Liver (tissue), 2 donors: ENCODE data around the gene LRMDA.

Experiments
- CTCF ChIP-seq: fragments of 150-350 bp; IDR thresholded peaks from 2 replicates; pipeline ENCODE4 v1.5.1; 2017; ENCODE audit warnings: improper control_type of control experiment, low read depth, low read length; ENCODE audit not compliant: missing input control
- REST ChIP-seq: IDR thresholded peaks from 2 replicates; pipeline ENCODE4 v1.6.1; 2016; ENCODE audit warnings: antibody characterized with exemption, mild to moderate bottlenecking
- ZBTB33 ChIP-seq: IDR thresholded peaks from 2 replicates; pipeline ENCODE4 v1.6.1; 2016; ENCODE audit warnings: antibody characterized with exemption
- donor health status: healthy.

GRCh38 chr10:76190634-76191270, 759.3 kb downstream of the LRMDA start:
- TF ChIP-seq ZBTB33: no peak
- TF ChIP-seq REST: no peak
- TF ChIP-seq CTCF: no peak
